Skeletal muscle satellite cell (primary cell): Measurements from ENCODE around the gene ARSG.

ENCODE experiments used
- H3K27me3 ChIP-seq: 2 replicates; pipeline ENCODE4 v1.7.0; 2013; ENCODE audit warnings: low read length; ENCODE audit not compliant: control insufficient read depth, insufficient read depth
- H3K36me3 ChIP-seq: 2 replicates; pipeline ENCODE4 v1.7.0; 2013; ENCODE audit warnings: mild to moderate bottlenecking, control low read depth, low read length; ENCODE audit not compliant: insufficient read depth
- H3K4me1 ChIP-seq: 2 replicates; pipeline ENCODE4 v1.7.0; 2013; ENCODE audit warnings: low read length; ENCODE audit not compliant: control insufficient read depth, insufficient read depth
- H3K4me2 ChIP-seq: 2 replicates; pipeline ENCODE4 v1.7.0; 2013; ENCODE audit warnings: mild to moderate bottlenecking, low read length
- H3K4me3 ChIP-seq: 2 replicates; pipeline ENCODE4 v1.7.0; 2013; ENCODE audit warnings: low read length
- H3K9ac ChIP-seq: 2 replicates; pipeline ENCODE4 v1.7.0; 2013; ENCODE audit warnings: mild to moderate bottlenecking, low read depth, low read length, moderate library complexity
- H3K9me3 ChIP-seq: replicated peaks from 2 replicates; pipeline ENCODE4 v1.7.0; 2013; ENCODE audit warnings: mild to moderate bottlenecking, control low read depth, low read length

Gene ARSG

DNA sequence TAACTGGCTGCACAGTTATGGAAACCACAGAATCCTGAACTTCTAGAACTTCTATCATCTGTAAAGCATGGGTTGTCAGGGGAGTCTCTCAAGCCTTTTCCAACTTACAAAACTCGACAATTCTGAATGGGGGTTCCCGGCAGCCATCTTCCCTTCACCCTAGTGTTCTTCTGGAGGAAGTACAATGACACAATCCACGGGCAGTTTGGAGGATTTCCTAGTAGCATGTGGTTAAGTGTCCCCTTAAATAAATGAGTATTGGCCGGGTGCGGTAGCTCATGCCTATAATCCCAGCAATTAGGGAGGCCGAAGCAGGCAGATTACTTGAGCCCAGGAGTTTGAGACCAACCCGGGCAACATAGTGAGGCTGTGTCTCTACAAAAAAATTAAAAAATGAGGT lies 2.5 kb upstream of the ARSG start:
- Histone ChIP-seq H3K27me3 (peaks cover 32% of the 10 kb centered on the region), H3K9ac (no peak overlapping the region), H3K4me3 (no peak overlapping the region), H3K4me1 (peaks cover 20% of the 10 kb centered on the region), H3K9me3 (no peaks in the 10 kb centered on the region), H3K36me3 (no peaks in the 10 kb centered on the region), H3K4me2 (no peak overlapping the region)

DNA sequence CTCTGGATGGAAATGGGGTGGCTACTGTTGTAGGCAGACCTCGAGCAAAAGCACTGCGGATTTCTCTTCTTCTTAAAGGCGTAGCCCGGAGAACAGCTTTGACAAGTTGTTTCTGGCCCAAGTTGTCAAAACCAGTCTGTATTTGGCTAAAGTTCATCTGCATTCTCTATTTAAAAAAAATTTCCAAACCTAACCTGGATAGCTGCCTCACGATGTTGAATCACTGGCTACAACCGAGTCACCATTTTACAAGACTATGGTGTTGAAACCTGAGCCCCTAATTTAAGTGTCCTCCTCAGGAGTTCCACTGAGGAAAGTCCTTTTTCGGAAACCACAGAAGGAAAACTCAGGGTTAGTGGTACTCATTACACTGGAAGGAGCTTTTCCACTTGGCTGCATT lies 1.8 kb upstream of the ARSG start:
- H3K9ac ChIP-seq, result no peak overlapping the region

DNA sequence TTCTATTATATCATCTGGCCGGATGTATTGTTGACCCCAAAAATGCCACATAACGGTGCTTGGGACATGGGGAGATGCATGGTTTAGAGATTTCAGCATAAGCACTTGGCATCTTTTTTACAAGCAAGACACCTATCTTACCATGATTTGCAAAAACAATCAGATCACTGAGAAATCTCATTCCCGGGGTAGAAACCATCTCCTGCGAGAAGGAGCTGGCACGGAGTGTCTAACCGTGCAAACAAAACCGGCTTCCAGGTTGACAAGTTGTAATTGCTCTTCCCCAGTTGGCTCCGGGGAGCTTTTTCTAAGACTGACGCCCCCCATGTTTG lies 1.4 kb upstream of the ARSG start:
- Histone ChIP-seq H3K9ac (no peak overlapping the region), H3K36me3 (no peaks in the 10 kb centered on the region)

More for the DNA sequence above, 1.8 kb upstream of the ARSG start:
- Histone ChIP-seq H3K4me2 (no peak overlapping the region), H3K4me1 (peaks cover 20% of the 10 kb centered on the region), H3K9me3 (no peaks in the 10 kb centered on the region), H3K27me3 (peaks cover 39% of the 10 kb centered on the region), H3K4me3 (no peak overlapping the region), H3K36me3 (no peaks in the 10 kb centered on the region)

DNA sequence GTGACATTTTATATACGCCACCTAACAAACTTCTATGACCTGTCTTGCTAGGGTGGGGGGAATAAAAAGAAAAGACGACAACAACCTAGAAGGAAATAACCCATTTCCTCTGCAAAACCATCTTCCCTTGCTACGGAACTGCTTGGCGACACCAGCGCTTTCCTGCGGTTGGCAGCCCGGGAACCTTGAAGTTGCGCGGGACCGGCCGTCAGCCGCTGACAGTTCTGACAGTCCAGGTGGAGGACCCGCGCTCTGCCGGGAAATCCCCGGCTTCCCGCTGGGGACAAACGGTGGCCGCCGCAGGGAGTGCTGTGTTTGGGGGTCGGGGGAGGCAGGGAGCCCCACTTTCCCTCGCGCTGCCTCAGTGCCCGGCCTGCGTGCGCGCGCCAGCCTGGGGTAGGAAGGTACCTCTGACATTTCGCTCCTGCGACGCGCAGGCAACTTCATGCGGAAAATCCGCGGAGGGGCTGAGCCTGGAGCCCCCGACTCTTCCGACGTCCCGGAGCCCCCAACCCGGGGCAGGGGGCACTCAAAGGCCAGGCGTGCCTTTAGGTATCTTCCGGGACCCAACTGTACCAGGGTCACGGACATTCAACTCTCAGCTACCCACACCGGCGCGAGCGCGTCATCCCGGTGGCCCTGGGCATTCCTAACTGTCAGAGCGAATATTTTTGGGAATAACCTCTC lies 884 bp upstream of the ARSG start:
- Histone ChIP-seq H3K4me2 (peak overlapping the region; percentile 100), H3K9ac (peak overlapping the region; percentile 67), H3K9me3 (no peaks in the 10 kb centered on the region), H3K4me3 (peak overlapping the region; percentile 55), H3K36me3 (no peaks in the 10 kb centered on the region), H3K27me3 (peaks cover 44% of the 10 kb centered on the region), H3K4me1 (peaks cover 20% of the 10 kb centered on the region)

More for the DNA sequence above, 1.4 kb upstream of the ARSG start:
- no peaks in the 10 kb centered on the region for H3K9me3 ChIP-seq
- peaks cover 20% of the 10 kb centered on the region for H3K4me1 ChIP-seq
- H3K4me2 ChIP-seq, result peak overlapping the region; percentile 100
- peaks cover 42% of the 10 kb centered on the region for H3K27me3 ChIP-seq
- H3K4me3 ChIP-seq, result no peak overlapping the region

DNA sequence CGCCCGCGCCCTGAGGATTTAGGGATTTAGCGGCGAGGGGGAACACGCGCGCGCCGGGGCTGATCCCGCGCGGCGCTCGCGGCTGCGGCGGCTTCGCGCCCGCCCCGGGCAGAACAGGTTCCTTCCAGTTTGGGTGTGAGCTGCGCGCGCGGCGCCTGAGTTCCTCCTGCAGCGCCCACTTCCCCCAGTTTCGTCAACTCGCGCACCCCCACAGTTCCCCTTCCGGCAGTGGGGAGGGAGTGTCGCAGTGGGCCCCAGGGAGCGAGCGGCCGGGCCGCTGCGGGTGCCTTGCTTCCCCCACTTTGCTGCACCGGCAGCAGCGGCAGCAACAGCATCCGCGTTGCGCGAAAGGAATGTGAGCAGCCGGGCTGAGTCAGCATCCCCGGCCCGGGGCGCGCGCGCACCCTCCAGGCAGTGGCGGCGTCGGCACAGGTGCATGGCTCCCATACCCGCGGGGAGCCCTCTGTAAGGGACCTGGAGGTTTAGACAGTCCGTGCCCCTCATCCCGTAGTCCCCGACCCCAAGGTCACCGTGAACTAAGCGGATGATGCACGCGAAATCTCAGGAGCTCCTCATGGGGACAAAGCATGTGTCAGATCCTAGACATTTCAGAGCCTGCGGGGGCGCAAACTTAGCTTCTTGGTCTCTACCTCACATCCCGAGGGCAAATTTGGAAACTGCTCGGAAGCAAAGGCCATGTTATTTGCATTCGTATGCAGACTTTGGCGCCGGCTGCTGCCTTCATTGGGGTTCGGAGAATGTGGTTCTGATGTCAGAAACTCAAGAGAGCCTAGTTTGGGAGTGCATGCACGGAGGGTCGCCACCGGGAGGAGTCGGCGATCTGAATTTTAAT lies 767 bp downstream of the ARSG start:
- peak overlapping the region; percentile 100 for H3K4me2 ChIP-seq
- peak overlapping the region; percentile 80 for H3K9ac ChIP-seq
- H3K36me3 ChIP-seq, result no peaks in the 10 kb centered on the region
- H3K27me3 ChIP-seq, result peaks cover 56% of the 10 kb centered on the region
- H3K4me3 ChIP-seq, result peak overlapping the region; percentile 80
- no peaks in the 10 kb centered on the region for H3K9me3 ChIP-seq
- peaks cover 20% of the 10 kb centered on the region for H3K4me1 ChIP-seq

DNA sequence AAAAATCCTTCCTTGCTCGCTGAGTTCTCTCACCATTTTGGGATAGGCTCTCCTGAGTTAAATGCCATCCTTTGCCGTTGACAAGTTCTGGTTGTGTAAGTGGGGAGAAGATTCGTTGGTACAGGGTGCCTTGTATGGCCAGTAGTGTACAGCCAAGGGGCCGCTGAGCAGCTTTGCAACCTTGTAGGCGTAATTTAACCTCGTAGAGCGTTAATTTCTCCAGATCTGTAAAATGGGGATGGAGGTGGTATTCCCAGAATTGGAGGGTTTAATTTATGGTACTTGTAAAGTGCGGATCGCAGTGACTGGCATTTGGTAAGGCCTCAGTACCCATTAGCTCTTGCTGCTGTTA lies 1.4 kb downstream of the ARSG start:
- H3K36me3 ChIP-seq, result no peaks in the 10 kb centered on the region
- H3K9me3 ChIP-seq, result no peaks in the 10 kb centered on the region
- peaks cover 55% of the 10 kb centered on the region for H3K27me3 ChIP-seq
- H3K4me2 ChIP-seq, result no peak overlapping the region
- H3K4me3 ChIP-seq, result no peak overlapping the region
- H3K4me1 ChIP-seq, result peaks cover 20% of the 10 kb centered on the region
- no peak overlapping the region for H3K9ac ChIP-seq

DNA sequence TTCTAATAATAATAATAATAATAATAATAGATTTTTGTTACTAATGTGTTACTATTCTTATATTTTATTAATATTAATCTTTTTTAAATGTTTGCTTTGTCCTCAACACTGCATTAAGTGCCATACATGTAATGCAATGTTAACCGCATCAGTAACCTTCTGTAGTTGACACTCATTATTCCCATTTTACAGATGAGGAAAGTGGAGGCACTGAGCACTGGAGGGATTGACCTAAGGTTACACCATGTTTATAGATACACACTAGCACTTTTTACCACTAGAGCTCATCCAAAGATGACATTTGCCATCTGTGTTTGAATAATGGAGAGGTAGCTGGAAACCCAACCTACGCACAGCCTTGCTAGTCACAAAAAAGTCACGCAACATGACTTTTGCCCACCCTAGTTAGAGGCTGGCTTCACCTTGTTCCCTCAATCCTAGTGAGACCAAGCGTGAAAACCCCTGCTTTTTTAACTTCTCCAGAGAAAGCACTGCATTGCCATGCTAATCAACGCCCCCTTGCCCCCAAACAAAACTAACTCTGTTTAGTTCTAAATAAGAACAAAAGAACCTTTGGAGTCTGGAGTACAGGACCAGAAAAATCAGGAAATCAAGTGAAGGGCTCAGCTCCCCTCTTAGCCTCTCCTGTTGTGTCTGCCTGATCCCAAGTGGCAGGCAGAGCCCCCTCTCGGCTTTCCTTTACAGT lies 2.3 kb downstream of the ARSG start:
- no peak overlapping the region for H3K4me2 ChIP-seq
- H3K36me3 ChIP-seq, result no peaks in the 10 kb centered on the region
- no peak overlapping the region for H3K9ac ChIP-seq
- H3K4me3 ChIP-seq, result no peak overlapping the region
- H3K9me3 ChIP-seq, result no peaks in the 10 kb centered on the region
- H3K27me3 ChIP-seq, result peaks cover 55% of the 10 kb centered on the region
- peaks cover 20% of the 10 kb centered on the region for H3K4me1 ChIP-seq

DNA sequence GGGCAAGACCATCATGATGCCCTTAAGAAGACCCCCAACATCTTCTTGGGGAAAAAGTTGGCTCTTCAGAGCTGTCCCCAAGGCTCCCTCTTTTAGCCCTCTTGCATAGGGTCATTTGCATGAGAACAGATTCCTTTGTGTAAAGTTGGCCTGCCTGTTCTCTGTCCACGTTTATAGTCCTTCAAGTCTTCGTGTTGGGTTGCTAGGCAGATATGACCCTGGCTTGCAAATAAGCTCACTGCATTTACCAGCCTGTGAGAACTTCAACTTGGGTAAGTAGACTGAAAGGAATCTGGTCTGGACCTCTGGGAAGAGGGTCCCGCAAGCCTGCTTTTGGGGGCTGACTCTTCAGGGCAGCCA lies 2.9 kb downstream of the ARSG start:
- H3K9me3 ChIP-seq, result no peaks in the 10 kb centered on the region
- no peaks in the 10 kb centered on the region for H3K36me3 ChIP-seq
- no peak overlapping the region for H3K9ac ChIP-seq
- no peak overlapping the region for H3K4me3 ChIP-seq
- H3K4me2 ChIP-seq, result no peak overlapping the region
- peaks cover 20% of the 10 kb centered on the region for H3K4me1 ChIP-seq
- H3K27me3 ChIP-seq, result peaks cover 55% of the 10 kb centered on the region

DNA sequence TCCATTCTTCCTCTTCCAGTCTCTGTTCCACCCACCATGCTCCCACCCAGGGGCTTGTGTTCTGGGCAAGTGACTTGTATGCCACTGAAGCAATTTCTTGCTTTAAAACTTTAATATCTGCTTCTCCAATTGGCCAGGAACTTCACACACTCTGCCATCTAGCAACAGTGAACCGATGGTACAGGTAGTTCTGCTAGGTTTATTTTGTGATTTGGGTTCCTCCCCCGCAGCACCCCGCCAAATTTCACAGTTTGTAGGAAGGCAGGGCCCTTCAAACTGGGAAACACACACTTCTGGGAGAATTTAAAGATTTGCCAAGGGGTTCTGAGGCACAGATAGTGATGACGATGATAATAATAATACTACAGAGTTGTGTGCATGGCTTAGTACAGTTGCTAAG lies 3.3 kb downstream of the ARSG start:
- Histone ChIP-seq H3K36me3 (no peaks in the 10 kb centered on the region), H3K4me3 (no peak overlapping the region), H3K4me1 (peaks cover 20% of the 10 kb centered on the region), H3K9ac (no peak overlapping the region), H3K27me3 (peaks cover 51% of the 10 kb centered on the region), H3K9me3 (no peaks in the 10 kb centered on the region), H3K4me2 (no peak overlapping the region)

DNA sequence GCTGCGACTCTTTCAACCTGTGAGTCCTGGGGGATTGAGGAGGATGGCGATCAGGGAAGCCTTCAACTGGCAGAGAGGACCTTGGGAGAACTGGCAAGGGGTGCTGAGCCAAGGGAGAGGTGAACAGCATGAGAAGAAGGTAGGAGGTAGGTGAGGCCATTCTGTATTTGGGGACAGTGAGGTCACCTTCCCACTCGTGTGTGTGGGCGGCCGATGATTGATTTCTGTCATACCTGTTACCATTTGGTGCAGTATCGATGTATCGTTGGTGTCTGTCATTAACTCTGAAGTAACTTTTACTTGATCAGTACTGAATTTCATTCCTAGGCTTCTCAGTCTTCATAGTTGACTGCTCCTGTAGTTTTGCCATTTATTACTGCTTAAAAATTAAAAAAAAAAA lies 3.8 kb downstream of the ARSG start:
- no peak overlapping the region for H3K4me3 ChIP-seq
- no peak overlapping the region for H3K4me2 ChIP-seq
- no peak overlapping the region for H3K9ac ChIP-seq
- H3K4me1 ChIP-seq, result peaks cover 20% of the 10 kb centered on the region
- no peaks in the 10 kb centered on the region for H3K9me3 ChIP-seq
- no peaks in the 10 kb centered on the region for H3K36me3 ChIP-seq
- H3K27me3 ChIP-seq, result peaks cover 46% of the 10 kb centered on the region

DNA sequence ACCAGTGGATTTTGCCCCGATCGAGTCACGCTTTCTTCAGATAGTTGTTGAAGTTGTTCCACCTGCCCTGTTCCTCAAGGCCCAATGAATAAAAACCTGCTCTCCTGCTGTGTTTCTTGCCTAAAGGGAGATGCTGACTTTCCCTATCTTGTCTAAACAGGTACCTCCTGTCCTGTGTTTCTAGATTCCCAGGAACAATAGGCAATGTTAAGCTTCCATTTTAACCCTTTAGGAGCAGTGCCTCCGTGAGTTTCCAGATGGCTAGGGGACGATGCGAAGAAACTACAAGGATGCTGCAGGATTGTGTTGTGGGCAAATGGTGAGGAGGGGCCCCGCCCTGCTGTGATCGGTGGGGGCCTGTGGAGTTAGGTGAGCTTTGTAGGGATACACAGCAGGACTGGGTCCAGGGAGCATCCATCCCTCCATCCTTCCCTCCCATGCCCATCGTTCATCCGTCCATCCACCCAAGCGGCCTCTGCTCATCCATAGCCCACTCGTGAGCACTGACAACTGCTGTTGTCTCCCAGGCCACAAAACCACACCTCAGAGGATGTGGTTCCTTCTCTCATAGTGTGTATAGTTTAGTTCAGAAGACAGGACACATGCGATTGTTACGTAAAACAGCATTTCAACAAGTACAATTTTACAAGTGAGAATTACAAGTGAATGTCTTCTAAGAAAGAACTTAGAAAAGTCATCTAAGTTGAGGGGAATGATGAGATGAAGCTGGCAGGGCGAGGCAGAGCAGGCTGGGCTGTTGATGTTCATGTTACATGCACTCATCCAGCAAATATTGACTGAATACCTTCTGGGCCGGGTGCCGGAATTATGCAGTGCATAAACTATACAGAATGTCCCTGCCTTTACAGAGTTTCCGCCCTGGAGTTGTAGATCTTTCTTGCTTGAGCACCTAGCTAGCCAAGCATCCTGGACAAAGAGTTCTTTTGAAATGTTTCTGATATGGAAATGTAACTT lies 5.2 kb downstream of the ARSG start:
- Histone ChIP-seq H3K4me1 (peaks cover 11% of the 10 kb centered on the region), H3K36me3 (no peaks in the 10 kb centered on the region), H3K4me3 (no peak overlapping the region), H3K27me3 (peaks cover 42% of the 10 kb centered on the region), H3K9ac (no peak overlapping the region), H3K9me3 (no peaks in the 10 kb centered on the region), H3K4me2 (no peak overlapping the region)
